Measurements from ENCODE around the gene GPS1. TPM values are rescaled to one million over a fixed set of nuclear protein-coding genes. Genes with fewer than 3 reads are reported as not detected.

The GPS1 gene
- total and polyA plus RNA-seq, 2 of the 4 experiments (the other 2 are of a cell fraction) = 157 to 181 TPM

DNA sequence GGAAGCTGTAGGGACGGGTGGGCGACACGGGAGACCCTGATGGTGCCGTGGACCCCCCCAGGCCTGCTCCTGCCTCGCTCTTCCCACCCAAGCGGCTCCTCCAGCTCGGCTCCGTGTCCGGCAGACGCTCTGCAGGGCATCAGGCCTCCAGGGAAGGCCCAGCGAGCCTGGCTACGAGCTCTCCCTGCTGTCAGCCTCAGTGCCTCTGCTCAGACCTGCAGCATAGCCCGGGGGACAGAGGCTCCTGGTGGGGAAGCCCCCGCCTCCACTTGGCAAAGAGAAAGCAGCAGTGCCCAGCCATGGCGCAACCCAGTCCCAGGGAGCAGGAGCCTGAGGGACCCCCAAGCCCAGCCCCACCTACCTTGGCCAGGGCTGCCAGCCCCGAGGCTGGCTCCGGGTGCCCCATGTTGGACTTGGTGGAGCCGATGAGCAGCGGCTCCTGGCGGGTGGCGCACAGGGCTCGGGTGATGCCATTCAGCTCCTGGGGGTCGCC is 40.4 kb downstream of the GPS1 start (continued):
- TF ChIP-seq, protein P1, sequence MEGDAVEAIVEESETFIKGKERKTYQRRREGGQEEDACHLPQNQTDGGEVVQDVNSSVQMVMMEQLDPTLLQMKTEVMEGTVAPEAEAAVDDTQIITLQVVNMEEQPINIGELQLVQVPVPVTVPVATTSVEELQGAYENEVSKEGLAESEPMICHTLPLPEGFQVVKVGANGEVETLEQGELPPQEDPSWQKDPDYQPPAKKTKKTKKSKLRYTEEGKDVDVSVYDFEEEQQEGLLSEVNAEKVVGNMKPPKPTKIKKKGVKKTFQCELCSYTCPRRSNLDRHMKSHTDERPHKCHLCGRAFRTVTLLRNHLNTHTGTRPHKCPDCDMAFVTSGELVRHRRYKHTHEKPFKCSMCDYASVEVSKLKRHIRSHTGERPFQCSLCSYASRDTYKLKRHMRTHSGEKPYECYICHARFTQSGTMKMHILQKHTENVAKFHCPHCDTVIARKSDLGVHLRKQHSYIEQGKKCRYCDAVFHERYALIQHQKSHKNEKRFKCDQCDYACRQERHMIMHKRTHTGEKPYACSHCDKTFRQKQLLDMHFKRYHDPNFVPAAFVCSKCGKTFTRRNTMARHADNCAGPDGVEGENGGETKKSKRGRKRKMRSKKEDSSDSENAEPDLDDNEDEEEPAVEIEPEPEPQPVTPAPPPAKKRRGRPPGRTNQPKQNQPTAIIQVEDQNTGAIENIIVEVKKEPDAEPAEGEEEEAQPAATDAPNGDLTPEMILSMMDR (conservative IDR thresholded peaks at IDR 0.05; ENCODE audit: low read depth, low read length) = no peak
- no peak for TF ChIP-seq CEBPB (IDR thresholded peaks at IDR 0.05; ENCODE audit: low read depth, low read length)

DNA sequence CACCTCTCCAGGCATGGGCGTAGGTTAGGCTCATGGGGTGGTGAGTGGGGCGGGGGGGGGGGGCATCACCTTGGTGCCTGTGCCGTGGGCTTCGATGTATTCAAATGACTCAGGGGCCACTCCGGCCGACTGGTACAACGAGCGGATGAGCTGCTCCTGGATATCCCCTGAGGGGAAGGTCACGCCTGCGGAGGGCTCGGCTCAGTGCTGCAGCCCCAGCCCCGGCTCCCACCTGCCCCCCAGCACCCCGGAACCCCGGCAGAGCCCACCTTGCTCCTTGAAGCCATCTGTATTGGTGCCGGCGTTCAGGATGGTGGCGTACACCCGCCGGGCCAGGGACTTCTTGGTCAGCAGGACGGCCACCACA is 40.9 kb downstream of the GPS1 start:
- Histone ChIP-seq H3K4me1 (ENCODE audit: control insufficient read depth, insufficient read depth, low read length) (peaks cover 3% of the 10 kb centered on the region), H2BK15ac (ENCODE audit: low read depth, low read length) (no peak overlapping the region), H2AK5ac (ENCODE audit: low read depth, low read length) (no peak overlapping the region), H3K4me2 (ENCODE audit: low read depth, low read length) (no peak overlapping the region), H4K5ac (ENCODE audit: low read depth, low read length) (no peak overlapping the region), H3K27ac (ENCODE audit: insufficient read depth, low read length) (no peak overlapping the region), H4K20me1 (ENCODE audit: insufficient read depth, low read length) (peaks cover 28% of the 10 kb centered on the region), H3K56ac (ENCODE audit: extremely low read depth, insufficient read depth, low read length) (no peak overlapping the region), H2AK9ac (replicated peaks; ENCODE audit: low read depth, low read length, poor library complexity) (no peak overlapping the region), H3K18ac (ENCODE audit: low read depth, low read length) (no peak overlapping the region), H3K4ac (ENCODE audit: low read depth, low read length) (no peak overlapping the region), H3K23ac (ENCODE audit: low read depth, low read length) (no peak overlapping the region), H4K8ac (ENCODE audit: low read depth in 2 of 2, low read length in 2 of 2) (no peak overlapping the region), H2BK20ac (ENCODE audit: low read depth, low read length) (no peak overlapping the region), H3K9me1 (ENCODE audit: insufficient read depth, low read length) (no peaks in the 10 kb centered on the region; the same call in 1 of the 2 replicates), H3K14ac (replicated peaks; ENCODE audit: low read depth, low read length) (no peak overlapping the region), H3K9me3 (ENCODE audit: control insufficient read depth, insufficient read depth, low read length) (no peaks in the 10 kb centered on the region), H4K91ac (ENCODE audit: insufficient read depth, low read depth, low read length) (no peak overlapping the region), H3K4me3 (ENCODE audit: insufficient read depth, low read depth, low read length) (no peak overlapping the region), H3K79me1 (ENCODE audit: low read depth in 1 of 2, low read length in 2 of 2) (peaks cover 0 to 38% of the 10 kb centered on the region in 2 experiments), H2BK120ac (ENCODE audit: low read depth, low read length) (no peak overlapping the region), H2AFZ (replicated peaks; ENCODE audit: low read length, poor library complexity) (no peak overlapping the region), H3K9ac (ENCODE audit: low read depth, low read length) (no peak overlapping the region), H3K36me3 (ENCODE audit: control insufficient read depth, insufficient read depth, low read length) (peaks cover 74% of the 10 kb centered on the region), H2BK5ac (ENCODE audit: low read depth, low read length, poor library complexity, severe bottlenecking) (no peak overlapping the region), H3K27me3 (ENCODE audit: control insufficient read depth, insufficient read depth, low read length) (no peaks in the 10 kb centered on the region)
- WGBS, 2 experiments (ENCODE audit: extremely low coverage in 2 of 2, insufficient read length in 1 of 2) = 98% methylated on average over 12 of the region's 20 CpGs; no CpG with 5 or more reads in 1 of the 2 experiments
- no peak for DNase-seq
- ChIA-PET POLR2A (ENCODE audit: unreplicated experiment) (no interaction called here), CTCF (no interaction called here)
- in situ Hi-C loops (cut with MboI; ENCODE audit: low sequenced_read_pairs) = no loop called here
- intact Hi-C loops (cut with micrococcal nuclease) = no loop called here
- no TSS peak for BruUV-seq (replicated peaks)
- dilution Hi-C loops (cut with HindIII; ENCODE audit: low sequenced_read_pairs, unreplicated experiment) = no loop called here
- no peak for ATAC-seq (ENCODE audit: low read depth)
- TF ChIP-seq MAZ (IDR thresholded peaks at IDR 0.05; ENCODE audit: borderline replicate concordance, low read depth, low read length) (no peak), CEBPB (IDR thresholded peaks at IDR 0.05; ENCODE audit: low read depth, low read length) (no peak), RCOR1 (IDR thresholded peaks at IDR 0.05; ENCODE audit: insufficient replicate concordance, low read length) (no peak), MXI1 (IDR thresholded peaks at IDR 0.05; ENCODE audit: borderline replicate concordance, low read depth, low read length) (no peak), RFX5 (IDR thresholded peaks at IDR 0.05; ENCODE audit: low read depth, low read length) (no peak), CHD1 (IDR thresholded peaks at IDR 0.05; ENCODE audit: low read depth, low read length) (no peak), BHLHE40 (IDR thresholded peaks at IDR 0.05; ENCODE audit: low read depth, low read length) (no peak), NFE2L2 (IDR thresholded peaks at IDR 0.05; ENCODE audit: low read depth, low read length) (no peak), SMC3 (IDR thresholded peaks at IDR 0.05; ENCODE audit: low read depth, low read length) (no peak), RAD21 (IDR thresholded peaks at IDR 0.05; ENCODE audit: low read length) (no peak), MAFK (IDR thresholded peaks at IDR 0.05; ENCODE audit: low read depth, low read length) (no peak), POLR2A (IDR thresholded peaks at IDR 0.05; ENCODE audit: low read depth, low read length) (no peak)
- TF ChIP-seq, protein P2, sequence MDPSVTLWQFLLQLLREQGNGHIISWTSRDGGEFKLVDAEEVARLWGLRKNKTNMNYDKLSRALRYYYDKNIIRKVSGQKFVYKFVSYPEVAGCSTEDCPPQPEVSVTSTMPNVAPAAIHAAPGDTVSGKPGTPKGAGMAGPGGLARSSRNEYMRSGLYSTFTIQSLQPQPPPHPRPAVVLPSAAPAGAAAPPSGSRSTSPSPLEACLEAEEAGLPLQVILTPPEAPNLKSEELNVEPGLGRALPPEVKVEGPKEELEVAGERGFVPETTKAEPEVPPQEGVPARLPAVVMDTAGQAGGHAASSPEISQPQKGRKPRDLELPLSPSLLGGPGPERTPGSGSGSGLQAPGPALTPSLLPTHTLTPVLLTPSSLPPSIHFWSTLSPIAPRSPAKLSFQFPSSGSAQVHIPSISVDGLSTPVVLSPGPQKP (IDR thresholded peaks at IDR 0.05; ENCODE audit: borderline replicate concordance, low read depth, low read length) = no peak

Data from IMR-90 (cell line).